ENCODE data around the gene DENND2A.
"Not testable (repeated sequence)": the region's sequence is repeated elsewhere in the genome, so short reads cannot be mapped to it uniquely, and the experiment has no call there.

Gene DENND2A

GRCh38 chr7:140644761-140645160 lies 4.1 kb upstream of the DENND2A start:
- not testable (repeated sequence) for DNase-seq

DNA sequence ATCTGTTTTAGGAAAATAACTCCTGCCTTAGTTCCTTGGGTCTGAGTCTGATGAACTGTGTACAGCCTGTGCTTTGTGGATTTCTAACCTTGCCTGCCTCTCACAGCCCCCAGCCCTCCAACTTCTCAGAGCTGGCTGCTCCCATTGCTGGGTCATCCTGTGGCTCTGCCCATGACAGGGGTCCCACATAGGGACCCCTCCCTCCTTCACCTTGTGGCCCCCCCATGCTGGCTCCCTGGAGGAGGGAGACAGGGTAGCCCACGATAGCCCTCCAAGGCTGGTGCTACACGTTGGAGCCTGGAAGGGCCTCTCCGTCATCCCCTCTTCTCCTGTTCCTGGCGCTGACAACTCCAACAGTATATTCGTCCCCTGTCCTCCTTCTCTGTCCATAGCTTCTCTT lies 2.8 kb upstream of the DENND2A start:
- no peak for DNase-seq

GRCh38 chr7:140641524-140642195 lies 1.0 kb upstream of the DENND2A start:
- no peak for DNase-seq

DNA sequence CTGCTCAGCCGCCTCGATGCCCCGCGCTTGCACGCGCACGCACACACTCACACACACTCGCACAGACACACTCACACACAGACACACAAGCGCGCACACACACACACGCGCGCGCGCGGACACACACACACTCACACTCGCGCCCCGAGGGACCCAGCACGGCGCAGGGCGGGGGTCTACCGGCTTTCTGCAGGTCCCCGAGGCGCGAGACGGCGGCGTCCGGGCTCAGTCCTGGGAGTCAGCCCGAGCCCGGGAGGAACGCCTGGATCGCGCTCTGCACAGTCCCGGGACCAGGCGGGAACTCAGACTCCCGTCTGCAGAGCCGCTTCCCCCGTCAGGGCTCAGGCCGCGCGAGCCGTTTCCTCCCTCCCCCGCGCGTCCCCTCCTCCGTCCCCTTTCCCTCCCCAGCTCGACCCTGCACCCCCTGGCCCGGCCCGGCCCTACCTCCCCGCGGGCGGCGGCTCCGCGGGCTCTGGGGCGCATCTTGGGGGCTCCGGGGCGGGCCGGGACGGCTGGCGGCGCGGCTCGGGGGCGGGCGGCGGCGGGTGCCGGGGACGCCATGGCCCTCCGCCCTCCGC lies 464 bp downstream of the DENND2A start:
- no peak for DNase-seq

DNA sequence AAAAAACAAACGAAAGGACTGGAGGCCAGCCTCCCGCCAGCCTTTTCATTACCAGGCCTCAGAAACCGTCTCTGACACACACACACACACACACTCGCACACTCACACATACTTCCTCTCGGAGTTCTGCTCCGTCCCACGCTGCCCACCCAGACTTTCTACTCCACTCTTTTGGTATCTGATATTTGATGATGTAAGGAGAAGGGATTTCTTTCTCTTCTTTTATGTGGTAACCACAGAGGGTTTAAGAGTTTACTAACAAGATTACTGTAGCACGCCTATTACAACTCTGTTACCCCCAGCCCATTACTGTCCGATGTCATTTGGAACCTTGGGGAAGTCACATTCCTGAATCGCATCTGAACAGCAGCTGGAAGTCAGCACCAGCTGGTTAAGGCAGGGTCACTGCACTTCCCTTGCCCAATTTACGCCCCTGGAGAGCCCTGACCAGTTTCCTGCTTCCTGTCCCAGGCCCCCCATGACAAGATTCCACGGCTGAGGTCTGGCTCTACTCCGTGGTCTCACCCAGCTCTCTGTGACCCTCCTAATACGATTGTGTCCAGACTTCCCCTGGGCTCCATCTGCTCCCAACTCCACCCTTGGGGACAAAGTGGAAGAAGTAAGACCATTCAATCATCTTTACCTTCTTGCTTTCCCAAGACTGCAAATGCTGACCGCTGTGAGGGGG lies 1.1 kb downstream of the DENND2A start:
- no peak for DNase-seq

- DNase-seq: no peak
Observed at GRCh38 chr7:140638173-140638791, 2.3 kb downstream of the DENND2A start.

- DNase-seq: no peak
Observed at GRCh38 chr7:140637400-140637799, 3.2 kb downstream of the DENND2A start.

DNA sequence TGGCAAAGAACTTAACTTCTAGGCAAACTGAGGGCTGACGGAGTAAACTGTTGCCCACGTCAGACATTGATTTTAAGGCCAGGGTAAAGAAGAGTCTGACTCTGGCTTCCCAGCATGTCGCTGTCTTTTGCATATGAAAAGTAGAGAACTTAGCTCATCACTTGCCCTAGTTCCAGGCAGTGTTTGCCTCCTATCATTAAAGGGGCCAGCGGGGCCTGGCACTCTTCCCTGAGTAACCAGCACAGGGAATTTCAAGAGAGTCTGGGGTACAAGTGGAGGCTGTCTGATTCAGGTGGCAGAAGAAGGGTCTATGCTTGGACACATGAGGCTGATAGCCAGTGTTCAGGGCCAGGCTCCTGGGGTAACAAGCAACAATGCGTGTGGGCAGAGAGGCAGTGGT lies 4.8 kb downstream of the DENND2A start:
- no peak for DNase-seq

DNA sequence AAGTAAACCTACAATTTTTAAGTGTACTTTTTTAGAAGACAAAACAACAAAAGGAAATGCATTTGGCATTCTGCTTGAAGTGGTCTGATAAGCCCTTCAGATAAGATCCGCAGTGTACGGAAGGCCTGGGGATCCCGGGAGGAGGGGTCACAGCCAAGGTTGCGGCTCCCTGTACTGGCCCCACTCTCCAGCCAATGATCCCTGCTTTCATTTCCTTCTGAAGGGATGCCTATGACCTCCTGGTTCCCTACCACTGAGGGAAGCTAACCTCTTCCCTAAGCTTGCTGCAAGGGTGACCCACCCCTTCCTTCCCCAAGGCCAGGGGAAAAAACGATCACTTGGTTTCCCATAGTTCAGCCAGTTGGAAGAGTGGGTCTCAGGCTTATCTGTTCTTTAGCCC lies 5.3 kb downstream of the DENND2A start:
- no peak for DNase-seq

DNA sequence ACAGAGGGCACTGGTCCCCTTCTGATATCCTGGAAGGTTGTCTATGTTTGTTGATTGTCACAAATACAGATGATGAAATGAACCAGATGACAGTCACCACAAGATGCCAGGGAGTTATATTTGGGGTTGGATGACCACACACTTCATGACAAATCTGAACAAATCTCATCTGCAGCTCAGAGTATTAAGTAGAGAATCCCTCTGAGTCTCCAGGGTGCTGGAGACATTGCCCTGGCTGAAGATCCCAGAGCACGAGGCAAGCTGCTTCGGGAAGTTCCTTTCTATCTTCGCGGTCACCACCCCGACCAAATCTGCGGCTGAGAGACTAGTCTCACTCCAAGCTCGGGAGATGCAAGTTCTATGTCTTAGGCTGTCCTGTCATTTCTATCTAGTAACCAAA lies 9.0 kb downstream of the DENND2A start:
- no peak for DNase-seq

DNA sequence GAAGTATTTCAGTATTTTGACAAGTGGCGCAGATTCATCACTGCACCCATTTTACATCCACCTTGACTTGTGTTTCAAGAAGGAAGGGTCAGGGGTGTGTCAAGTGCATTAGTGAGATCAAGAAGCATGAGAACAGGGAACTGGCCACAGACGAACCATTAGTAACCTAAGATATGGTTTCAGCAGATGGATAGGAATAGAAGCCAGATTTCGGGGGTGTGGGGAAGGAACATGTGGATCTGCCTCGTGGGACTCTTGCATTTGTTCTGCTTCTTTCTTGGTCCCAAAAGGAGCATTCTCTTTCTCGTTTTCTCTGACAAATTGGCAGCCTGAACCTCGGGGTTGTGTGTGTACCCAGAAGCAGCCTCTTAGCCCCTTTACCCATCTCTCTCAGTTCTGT lies 9.6 kb downstream of the DENND2A start:
- DNase-seq: no peak

DNA sequence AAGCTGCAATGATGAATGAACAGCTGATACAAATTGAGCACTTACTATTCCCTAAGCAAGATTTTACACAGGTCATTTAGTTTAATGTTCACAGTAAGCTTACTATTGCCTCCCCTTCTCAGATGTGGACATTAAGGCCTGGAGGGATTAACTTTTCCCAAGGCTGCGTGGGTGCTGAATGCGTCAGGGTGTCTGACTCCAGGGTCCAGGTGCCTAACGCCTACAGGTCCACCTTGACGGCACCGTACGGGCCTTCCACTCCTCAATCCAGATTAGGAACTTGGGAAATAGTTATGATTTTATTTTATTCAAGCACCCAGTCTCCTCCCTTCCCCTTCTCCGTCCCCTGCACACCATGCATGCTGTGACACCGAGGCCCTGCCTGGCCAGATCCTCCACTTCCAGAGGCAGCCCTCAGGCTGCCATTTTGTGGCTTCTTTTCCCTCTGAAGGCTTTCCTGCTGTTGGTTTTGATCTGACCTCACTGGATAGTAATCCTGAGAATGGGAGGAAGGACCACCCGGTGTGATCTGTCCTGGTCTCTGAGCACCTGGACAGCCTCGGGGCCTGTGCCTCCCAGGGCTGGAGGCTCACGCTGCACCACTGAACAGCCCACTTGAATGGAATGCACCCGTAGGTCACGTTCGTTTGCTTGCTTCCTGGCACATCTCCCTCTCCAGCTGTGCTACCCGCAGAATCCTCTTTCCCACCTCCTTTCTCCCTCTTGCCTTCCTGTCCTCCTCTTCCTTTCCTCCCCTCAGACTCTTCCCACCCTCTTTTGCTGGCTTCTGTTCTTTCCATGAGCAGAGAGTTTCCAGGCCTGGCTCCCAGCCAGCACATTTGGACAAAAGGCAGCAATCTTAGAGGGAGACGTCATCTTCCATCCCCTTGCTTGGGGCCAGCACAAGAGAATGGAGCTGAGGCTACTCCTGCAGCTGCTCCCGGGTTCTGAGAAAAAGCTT lies 14.4 kb downstream of the DENND2A start:
- no peak for DNase-seq

DNA sequence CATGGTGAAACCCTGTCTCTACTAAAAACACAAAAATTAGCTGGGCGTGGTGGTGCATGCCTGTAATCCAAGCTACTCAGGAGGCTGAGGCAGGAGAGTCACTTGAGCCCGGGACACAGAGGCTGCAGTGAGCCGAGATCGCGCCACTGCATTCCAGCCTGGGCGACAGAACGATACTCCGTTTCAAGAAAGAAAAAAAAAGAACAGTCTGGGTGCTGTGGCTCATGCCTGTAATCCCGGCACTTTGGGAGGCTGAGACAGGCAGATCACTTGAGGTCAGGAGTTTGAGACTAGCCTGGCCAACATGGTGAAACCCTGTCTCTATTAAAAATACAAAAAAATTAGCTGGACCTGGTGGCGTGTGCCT lies 15.4 kb downstream of the DENND2A start:
- DNase-seq: not testable (repeated sequence)

DNA sequence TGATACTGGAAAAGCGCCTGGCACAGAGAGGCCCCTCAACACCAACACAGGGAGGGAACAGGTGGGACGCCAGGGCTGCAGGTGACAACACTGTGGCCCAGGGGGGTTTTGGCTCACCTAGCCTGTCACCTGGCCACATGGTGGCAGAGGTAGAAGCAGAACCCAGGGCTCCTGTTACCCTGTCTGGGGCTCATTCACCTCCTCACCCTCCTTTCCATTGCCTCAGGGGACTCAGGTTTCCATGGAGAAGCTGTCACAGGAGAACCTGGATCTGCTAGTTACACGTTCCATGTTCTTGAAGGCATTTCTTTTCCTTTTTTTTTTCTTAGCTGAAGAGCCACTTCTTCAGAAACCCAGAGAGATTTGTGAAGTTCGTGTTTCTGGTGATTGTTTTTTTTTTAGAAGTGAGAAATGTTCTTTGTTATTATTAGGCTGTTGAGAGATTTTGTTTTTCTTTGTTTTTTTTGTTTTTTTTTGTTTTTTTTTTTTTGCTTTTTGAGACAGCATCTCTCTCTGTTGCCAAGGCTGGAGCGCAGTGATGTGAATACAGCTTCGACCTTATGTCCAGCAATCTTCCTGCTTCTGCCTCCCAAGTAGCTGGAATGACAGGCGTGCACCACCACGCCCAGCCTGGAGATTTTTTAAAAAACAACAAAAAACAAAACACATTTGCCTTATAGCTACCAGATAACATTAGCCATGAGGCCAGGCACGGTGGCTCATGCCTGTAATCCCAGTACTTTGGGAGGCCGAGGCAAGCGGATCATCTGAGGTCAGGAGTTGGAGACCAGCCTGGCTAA lies 16.0 kb downstream of the DENND2A start:
- DNase-seq: no peak

- DNase-seq: no peak
Observed at GRCh38 chr7:140623980-140624379, 16.6 kb downstream of the DENND2A start.

GRCh38 chr7:140621401-140622021 lies 19.1 kb downstream of the DENND2A start:
- no peak for DNase-seq

DNA sequence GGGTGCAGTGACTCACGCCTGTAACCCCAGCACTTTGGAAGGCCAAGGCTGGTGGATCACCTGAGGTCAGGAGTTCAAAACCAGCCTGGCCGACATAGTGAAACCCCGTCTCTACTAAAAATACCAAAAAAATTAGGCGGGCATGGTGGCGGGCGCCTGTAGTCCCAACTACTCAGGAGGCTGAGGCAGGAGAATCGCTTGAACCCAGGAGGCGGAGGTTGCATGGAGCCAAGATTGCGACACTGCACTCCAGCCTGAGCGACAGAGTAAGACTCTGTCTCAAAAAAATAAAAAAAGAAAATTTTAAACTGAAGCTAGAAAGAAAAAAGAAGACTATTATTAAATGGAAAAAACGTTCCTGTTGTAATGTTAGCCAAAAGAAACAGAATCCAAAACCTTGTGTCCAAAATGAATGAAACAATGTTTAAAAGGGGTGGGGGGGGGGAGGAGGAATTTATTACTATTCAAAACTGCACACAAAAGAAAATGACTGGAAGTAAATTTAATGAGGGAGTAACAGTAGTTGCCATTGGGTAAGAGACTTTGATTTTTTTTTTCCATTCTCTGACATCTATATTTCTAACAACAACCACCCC lies 20.6 kb downstream of the DENND2A start:
- DNase-seq: not testable (repeated sequence)

- DNase-seq: no peak
Observed at GRCh38 chr7:140619176-140619575, 21.4 kb downstream of the DENND2A start.

GRCh38 chr7:140618306-140618705 lies 22.3 kb downstream of the DENND2A start:
- no peak for DNase-seq

DNA sequence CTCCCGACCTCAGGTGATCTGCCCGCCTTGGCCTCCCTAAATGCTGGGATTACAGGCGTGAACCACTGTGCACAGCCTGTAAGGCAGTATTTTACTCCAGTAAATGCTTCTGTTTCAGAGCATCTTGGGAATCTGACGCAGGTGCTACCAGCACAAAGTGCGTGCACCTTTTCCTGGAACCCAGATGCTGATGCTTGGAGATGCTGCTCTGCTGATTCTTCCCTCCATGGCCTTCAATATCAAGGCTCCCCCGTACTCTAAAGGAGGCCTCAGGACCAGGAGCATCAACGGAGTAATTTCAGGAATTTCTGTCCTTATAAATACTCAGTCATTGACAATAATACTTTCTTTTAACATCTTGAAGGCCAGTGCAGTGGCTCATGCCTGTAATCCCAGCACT lies 23.5 kb downstream of the DENND2A start:
- DNase-seq: no peak

DNA sequence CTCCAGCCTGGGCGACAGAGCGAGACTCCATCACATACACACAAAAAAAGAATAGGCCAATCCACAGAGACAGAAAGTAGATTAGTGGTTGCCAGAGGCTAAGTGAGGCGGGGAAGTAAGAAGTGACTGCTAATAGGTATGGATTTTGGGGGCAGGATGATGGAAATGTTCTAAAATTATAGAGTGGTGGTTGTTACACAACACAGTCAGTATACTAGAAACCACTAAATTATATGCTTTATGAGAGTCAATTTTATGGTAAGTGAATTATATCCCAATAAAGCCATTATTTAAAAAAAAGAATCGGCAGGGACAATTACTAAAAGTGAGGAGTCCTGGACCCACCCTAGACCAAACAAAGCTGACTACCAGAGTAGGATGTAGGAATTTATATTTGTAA lies 24.3 kb downstream of the DENND2A start:
- no peak for DNase-seq

All from CD4-positive, alpha-beta T cell treated with Interleukin-21 for 1 hour (primary cell).